ENCODE data around the gene DDAH2.

DDAH2 gene

DNA sequence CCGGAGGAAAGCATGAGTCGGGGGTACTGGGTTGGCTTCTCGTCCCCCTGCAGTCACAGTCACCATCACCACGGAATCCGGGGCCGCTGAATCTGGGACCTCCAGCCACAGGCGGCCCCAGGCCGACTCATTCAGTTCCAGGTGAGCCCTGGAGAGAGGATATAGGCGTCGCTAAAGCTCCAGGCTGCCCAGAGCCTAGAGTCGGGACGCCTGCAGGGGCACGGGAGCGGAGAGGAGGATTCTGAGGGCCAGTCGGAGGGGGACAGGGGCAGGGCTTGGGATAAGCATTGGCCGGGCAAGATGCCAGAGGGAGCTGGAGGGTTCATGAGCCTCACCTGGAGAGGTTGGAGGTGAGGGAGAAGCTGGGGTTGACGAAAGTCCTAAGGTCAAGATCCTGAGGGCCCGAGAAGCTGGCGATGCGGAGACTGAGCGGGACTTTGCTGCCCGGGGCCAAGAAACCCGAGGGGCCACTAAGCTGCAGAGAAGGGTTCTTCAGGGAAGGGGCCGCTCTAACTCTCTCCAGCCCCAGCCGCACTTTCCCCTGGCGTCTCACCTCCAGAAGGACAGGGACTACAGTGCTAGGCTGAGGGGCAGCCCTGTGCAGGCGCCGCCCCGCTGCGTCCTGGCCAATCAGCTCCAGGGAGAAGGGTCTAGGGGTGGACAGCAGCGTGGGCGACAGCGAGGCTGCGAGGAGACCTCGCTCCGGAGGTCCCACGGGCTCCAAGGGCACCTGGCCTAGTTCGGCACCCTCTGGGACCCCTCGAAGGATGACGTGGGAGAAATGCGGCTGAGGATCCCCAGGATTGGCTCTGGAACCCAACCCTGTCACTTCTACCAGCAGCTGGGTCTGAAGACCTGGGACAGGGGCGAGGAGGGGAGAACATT is 37.1 kb upstream of the DDAH2 start:
- H3K9me3 ChIP-seq (ENCODE audit: insufficient read depth, low read length): no peaks in the 10 kb centered on the region
- peaks cover 6% of the 10 kb centered on the region for H3K4me1 ChIP-seq (ENCODE audit: insufficient read depth, insufficient read length)
- H3K9ac ChIP-seq (ENCODE audit: insufficient read length, low read depth): no peak overlapping the region
- H3K27me3 ChIP-seq (ENCODE audit: insufficient read depth, insufficient read length): no peaks in the 10 kb centered on the region
- H3K36me3 ChIP-seq (ENCODE audit: insufficient read depth, insufficient read length, low read length): peaks cover 28% of the 10 kb centered on the region
- no peak for TF ChIP-seq ZNF274 (IDR thresholded peaks at IDR 0.05; ENCODE audit: low read depth, low read length)
- TF ChIP-seq YY1 (IDR thresholded peaks at IDR 0.05; ENCODE audit: insufficient read depth, insufficient read length): no peak
- no peak for TF ChIP-seq SUZ12 (IDR thresholded peaks at IDR 0.05; ENCODE audit: extremely low read depth, insufficient read depth, insufficient read length)
- H3K4me3 ChIP-seq (ENCODE audit: insufficient read length, low read depth): no peak overlapping the region
- DNase-seq (ENCODE audit: low read depth, low spot score): no peak

DNA sequence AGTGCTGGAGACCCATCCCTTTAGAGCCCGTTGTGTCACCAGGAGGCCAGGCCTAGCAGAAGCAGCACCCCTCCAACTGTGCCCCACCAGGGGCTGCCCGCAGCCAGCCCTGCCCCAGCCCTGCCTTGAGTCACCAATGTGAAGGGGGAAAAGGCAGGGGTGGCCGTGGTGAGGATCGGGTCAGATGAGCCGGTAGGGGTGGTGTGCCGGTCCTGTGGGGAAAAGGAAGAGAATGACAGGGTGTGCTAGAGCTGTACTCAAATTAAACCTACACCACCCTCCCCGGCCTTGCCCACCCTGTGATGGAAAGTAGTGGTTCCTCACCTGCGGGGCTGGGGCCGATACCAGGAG is 36.4 kb upstream of the DDAH2 start:
- Histone ChIP-seq H3K4me3 (ENCODE audit: insufficient read length, low read depth) (no peak overlapping the region), H3K9me3 (ENCODE audit: insufficient read depth, low read length) (no peaks in the 10 kb centered on the region), H3K27me3 (ENCODE audit: insufficient read depth, insufficient read length) (no peaks in the 10 kb centered on the region), H3K9ac (ENCODE audit: insufficient read length, low read depth) (no peak overlapping the region), H3K4me1 (ENCODE audit: insufficient read depth, insufficient read length) (peaks cover 6% of the 10 kb centered on the region), H3K36me3 (ENCODE audit: insufficient read depth, insufficient read length, low read length) (peaks cover 34% of the 10 kb centered on the region)
- TF ChIP-seq YY1 (IDR thresholded peaks at IDR 0.05; ENCODE audit: insufficient read depth, insufficient read length) (no peak), SUZ12 (IDR thresholded peaks at IDR 0.05; ENCODE audit: extremely low read depth, insufficient read depth, insufficient read length) (no peak), ZNF274 (IDR thresholded peaks at IDR 0.05; ENCODE audit: low read depth, low read length) (no peak)
- DNase-seq (ENCODE audit: low read depth, low spot score): no peak

DNA sequence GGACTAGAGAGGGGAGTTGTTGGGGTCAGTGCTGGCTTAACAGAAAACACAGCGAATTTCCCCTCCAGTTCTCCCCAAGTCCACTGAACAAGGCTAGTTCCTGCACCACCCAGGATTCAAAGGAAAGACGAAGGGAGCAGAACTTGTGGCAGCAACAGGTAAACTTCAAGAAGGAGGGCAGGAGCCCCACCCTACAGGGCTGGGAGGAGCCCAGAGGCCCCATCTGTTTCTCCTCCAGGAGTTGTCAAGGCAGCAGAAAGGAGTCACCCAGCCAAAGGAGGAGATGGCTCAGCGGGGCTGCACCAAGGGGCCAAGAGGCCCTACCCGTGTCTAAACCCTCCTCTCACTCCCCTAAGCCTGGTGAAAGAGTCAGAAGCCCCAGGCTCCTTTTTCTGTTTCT is 35.1 kb upstream of the DDAH2 start:
- TF ChIP-seq SUZ12 (IDR thresholded peaks at IDR 0.05; ENCODE audit: extremely low read depth, insufficient read depth, insufficient read length) (no peak), YY1 (IDR thresholded peaks at IDR 0.05; ENCODE audit: insufficient read depth, insufficient read length) (no peak), ZNF274 (IDR thresholded peaks at IDR 0.05; ENCODE audit: low read depth, low read length) (no peak)
- DNase-seq (ENCODE audit: low read depth, low spot score): no peak
- H3K9me3 ChIP-seq (ENCODE audit: insufficient read depth, low read length): no peaks in the 10 kb centered on the region
- peaks cover 48% of the 10 kb centered on the region for H3K36me3 ChIP-seq (ENCODE audit: insufficient read depth, insufficient read length, low read length)
- no peak overlapping the region for H3K4me3 ChIP-seq (ENCODE audit: insufficient read length, low read depth)
- H3K27me3 ChIP-seq (ENCODE audit: insufficient read depth, insufficient read length): no peaks in the 10 kb centered on the region
- no peak overlapping the region for H3K9ac ChIP-seq (ENCODE audit: insufficient read length, low read depth)
- H3K4me1 ChIP-seq (ENCODE audit: insufficient read depth, insufficient read length): peaks cover 6% of the 10 kb centered on the region

DNA sequence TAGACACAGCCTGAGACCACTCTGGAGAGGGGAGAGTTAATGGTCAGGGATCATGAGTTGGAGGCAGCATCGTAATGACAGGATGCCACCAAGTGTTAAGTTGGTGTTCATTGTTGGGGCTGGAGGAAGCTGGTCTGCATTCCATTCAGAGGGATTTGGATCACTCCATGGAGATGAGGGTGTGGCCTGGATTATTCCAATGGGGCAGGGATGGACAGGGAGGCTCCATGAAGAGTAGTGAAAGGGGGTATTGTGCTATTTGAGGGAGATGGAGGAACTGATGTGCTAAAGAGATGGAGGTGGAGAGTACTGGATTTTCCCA is 34.5 kb upstream of the DDAH2 start:
- H3K4me3 ChIP-seq (ENCODE audit: insufficient read length, low read depth): no peak overlapping the region
- peak; percentile 77 for DNase-seq (ENCODE audit: low read depth, low spot score)
- H3K27me3 ChIP-seq (ENCODE audit: insufficient read depth, insufficient read length): no peaks in the 10 kb centered on the region
- H3K9me3 ChIP-seq (ENCODE audit: insufficient read depth, low read length): no peaks in the 10 kb centered on the region
- TF ChIP-seq YY1 (IDR thresholded peaks at IDR 0.05; ENCODE audit: insufficient read depth, insufficient read length): no peak
- no peak for TF ChIP-seq ZNF274 (IDR thresholded peaks at IDR 0.05; ENCODE audit: low read depth, low read length)
- TF ChIP-seq SUZ12 (IDR thresholded peaks at IDR 0.05; ENCODE audit: extremely low read depth, insufficient read depth, insufficient read length): no peak
- peaks cover 6% of the 10 kb centered on the region for H3K4me1 ChIP-seq (ENCODE audit: insufficient read depth, insufficient read length)
- H3K9ac ChIP-seq (ENCODE audit: insufficient read length, low read depth): no peak overlapping the region
- H3K36me3 ChIP-seq (ENCODE audit: insufficient read depth, insufficient read length, low read length): peaks cover 54% of the 10 kb centered on the region

DNA sequence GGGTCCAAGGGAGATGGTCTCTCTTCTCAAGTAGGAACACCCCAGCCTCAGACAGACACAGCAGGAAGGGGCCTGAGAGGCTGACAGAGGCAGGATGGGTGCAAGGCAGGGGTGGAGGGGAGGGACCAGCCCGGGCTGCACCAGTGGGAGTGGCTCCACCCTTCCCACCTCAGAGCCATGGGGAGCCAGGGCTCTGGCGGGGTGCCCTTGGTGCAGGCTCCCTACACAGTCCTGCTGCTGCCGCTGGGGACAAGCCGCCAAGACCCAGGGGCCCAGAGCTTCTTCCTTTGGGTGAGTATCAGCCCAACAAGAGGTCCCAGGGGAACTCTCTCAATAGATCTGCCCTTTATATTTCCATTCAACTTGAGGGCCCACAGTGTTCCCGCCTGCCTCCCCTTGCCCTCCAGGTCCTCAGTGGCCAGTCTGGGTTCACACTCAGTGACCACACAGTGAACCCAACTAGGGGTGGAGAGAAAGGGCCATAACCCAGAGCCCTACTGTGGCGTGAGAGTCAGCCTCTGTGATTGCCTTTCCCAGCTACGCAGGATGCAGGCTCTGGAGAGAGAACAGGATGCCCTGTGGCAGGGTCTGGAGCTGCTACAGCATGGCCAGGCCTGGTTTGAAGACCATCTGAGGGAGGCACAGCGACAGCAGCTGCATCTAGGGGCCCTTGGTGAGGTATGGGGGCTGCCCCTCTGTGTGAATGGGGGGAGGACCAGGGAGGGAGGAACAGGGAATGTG is 33.9 kb upstream of the DDAH2 start:
- Histone ChIP-seq H3K9me3 (ENCODE audit: insufficient read depth, low read length) (no peaks in the 10 kb centered on the region), H3K9ac (ENCODE audit: insufficient read length, low read depth) (no peak overlapping the region), H3K4me1 (ENCODE audit: insufficient read depth, insufficient read length) (peaks cover 6% of the 10 kb centered on the region), H3K27me3 (ENCODE audit: insufficient read depth, insufficient read length) (no peaks in the 10 kb centered on the region), H3K36me3 (ENCODE audit: insufficient read depth, insufficient read length, low read length) (peaks cover 58% of the 10 kb centered on the region), H3K4me3 (ENCODE audit: insufficient read length, low read depth) (no peak overlapping the region)
- no peak for DNase-seq (ENCODE audit: low read depth, low spot score)
- no peak for TF ChIP-seq SUZ12 (IDR thresholded peaks at IDR 0.05; ENCODE audit: extremely low read depth, insufficient read depth, insufficient read length)
- no peak for TF ChIP-seq YY1 (IDR thresholded peaks at IDR 0.05; ENCODE audit: insufficient read depth, insufficient read length)
- no peak for TF ChIP-seq ZNF274 (IDR thresholded peaks at IDR 0.05; ENCODE audit: low read depth, low read length)

DNA sequence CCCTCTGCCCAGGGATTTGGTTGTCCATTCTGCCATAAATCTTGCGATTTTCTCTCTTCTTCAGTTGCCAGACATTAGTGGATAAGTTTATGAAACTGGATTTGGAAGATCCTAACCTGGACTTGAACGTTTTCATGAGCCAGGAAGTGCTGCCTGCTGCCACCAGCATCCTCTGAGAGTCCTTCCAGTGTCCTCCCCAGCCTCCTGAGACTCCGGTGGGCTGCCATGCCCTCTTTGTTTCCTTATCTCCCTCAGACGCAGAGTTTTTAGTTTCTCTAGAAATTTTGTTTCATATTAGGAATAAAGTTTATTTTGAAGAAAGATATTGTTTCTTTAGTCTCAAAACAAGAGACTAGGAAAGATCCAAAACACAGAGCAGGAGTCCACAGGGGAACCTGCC is 33.3 kb upstream of the DDAH2 start, which contains the start of gene SAPCD1:
SAPCD1 (plus strand) TSS at position 301 of the 400 bp plus-strand sequence. CDS start 399 bp downstream, outside the sequence.
- Histone ChIP-seq H3K9me3 (ENCODE audit: insufficient read depth, low read length) (no peaks in the 10 kb centered on the region), H3K4me1 (ENCODE audit: insufficient read depth, insufficient read length) (peaks cover 6% of the 10 kb centered on the region), H3K4me3 (ENCODE audit: insufficient read length, low read depth) (no peak within 1 kb of the TSS), H3K27me3 (ENCODE audit: insufficient read depth, insufficient read length) (no peaks in the 10 kb centered on the region), H3K9ac (ENCODE audit: insufficient read length, low read depth) (no peak within 1 kb of the TSS), H3K36me3 (ENCODE audit: insufficient read depth, insufficient read length, low read length) (peaks cover 59% of the 10 kb centered on the region)
- TF ChIP-seq ZNF274 (IDR thresholded peaks at IDR 0.05; ENCODE audit: low read depth, low read length) (no peak), YY1 (IDR thresholded peaks at IDR 0.05; ENCODE audit: insufficient read depth, insufficient read length) (no peak), SUZ12 (IDR thresholded peaks at IDR 0.05; ENCODE audit: extremely low read depth, insufficient read depth, insufficient read length) (no peak)
- no peak for DNase-seq (ENCODE audit: low read depth, low spot score)

DNA sequence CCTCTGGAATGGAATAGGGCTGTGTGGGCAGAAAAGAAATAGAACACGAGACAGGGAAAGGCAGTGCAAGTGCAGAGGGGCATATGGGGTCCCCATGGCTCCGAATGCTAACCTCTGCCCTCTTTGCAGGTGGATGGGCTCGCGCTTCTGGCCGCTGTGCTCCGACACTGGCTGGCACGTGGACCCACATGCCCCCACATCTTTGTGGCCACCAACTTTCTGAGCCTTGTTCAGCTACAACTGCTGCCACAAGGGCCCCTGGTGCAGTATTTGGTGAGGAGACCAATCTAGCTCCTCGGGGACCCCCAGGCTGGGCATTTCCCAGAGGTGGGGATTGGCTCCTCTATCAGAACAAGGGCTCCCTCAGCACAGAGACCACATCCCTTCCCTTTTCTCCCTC is 32.2 kb upstream of the DDAH2 start:
- Histone ChIP-seq H3K36me3 (ENCODE audit: insufficient read depth, insufficient read length, low read length) (peaks cover 59% of the 10 kb centered on the region), H3K9ac (ENCODE audit: insufficient read length, low read depth) (no peak overlapping the region), H3K9me3 (ENCODE audit: insufficient read depth, low read length) (no peaks in the 10 kb centered on the region), H3K4me3 (ENCODE audit: insufficient read length, low read depth) (no peak overlapping the region), H3K27me3 (ENCODE audit: insufficient read depth, insufficient read length) (no peaks in the 10 kb centered on the region), H3K4me1 (ENCODE audit: insufficient read depth, insufficient read length) (peaks cover 6% of the 10 kb centered on the region)
- TF ChIP-seq YY1 (IDR thresholded peaks at IDR 0.05; ENCODE audit: insufficient read depth, insufficient read length) (no peak), ZNF274 (IDR thresholded peaks at IDR 0.05; ENCODE audit: low read depth, low read length) (no peak), SUZ12 (IDR thresholded peaks at IDR 0.05; ENCODE audit: extremely low read depth, insufficient read depth, insufficient read length) (no peak)
- DNase-seq (ENCODE audit: low read depth, low spot score): no peak

Measured in NT2/D1 (cell line).